GM18951 (cell line): ENCODE results near the gene TEX19.

Experiments
- POLR2A ChIP-seq: IDR thresholded peaks from 4 replicates; pipeline ENCODE4 v1.6.1; 2011; ENCODE audit warnings: mild to moderate bottlenecking; ENCODE audit not compliant: insufficient read length, insufficient read depth; ENCODE audit errors: extremely low read depth
- in situ Hi-C: fragments of 300-500 bp; cut with MboI; formaldehyde crosslinking; loops from one replicate; pipeline ENCODE4 v1.12.0; 2022; ENCODE audit warnings: low sequenced_read_pairs, mixed read lengths, inconsistent platforms; ENCODE audit not compliant: unreplicated experiment

Gene TEX19

GRCh38 chr17:82396601-82397435 lies 37.8 kb downstream of the TEX19 start:
- in situ Hi-C loops = no loop called here
- TF ChIP-seq POLR2A = no peak

- no peak for TF ChIP-seq POLR2A
These were observed 38.6 kb downstream of the TEX19 start for GRCh38 chr17:82397449-82398335.

GRCh38 chr17:82399041-82399441 lies 40.0 kb downstream of the TEX19 start:
- in situ Hi-C loops = no loop called here
- no peak for TF ChIP-seq POLR2A

More at GRCh38 chr17:82397449-82398335, 38.6 kb downstream of the TEX19 start:
- in situ Hi-C loops = no loop called here

GRCh38 chr17:82399601-82400101 lies 40.6 kb downstream of the TEX19 start:
- TF ChIP-seq POLR2A = no peak
- in situ Hi-C loops = no loop called here

- in situ Hi-C loops = no loop called here
- TF ChIP-seq POLR2A = no peak
These were observed 41.2 kb downstream of the TEX19 start for GRCh38 chr17:82400206-82400605.

GRCh38 chr17:82400830-82401229 lies 41.8 kb downstream of the TEX19 start:
- peak; percentile 41 for TF ChIP-seq POLR2A
- in situ Hi-C loops = no loop called here

- in situ Hi-C loops = no loop called here
- no peak for TF ChIP-seq POLR2A
These were observed 43.8 kb downstream of the TEX19 start for GRCh38 chr17:82402865-82403264.

- TF ChIP-seq POLR2A = no peak
- in situ Hi-C loops = no loop called here
These were observed 44.9 kb downstream of the TEX19 start for GRCh38 chr17:82403662-82404660.

- in situ Hi-C loops = loop anchor here (5.0 kb wide), 1 partner anchor 48 kb away; the partner anchor contains the start of gene TEX19
- no peak for TF ChIP-seq POLR2A
These were observed 46.0 kb downstream of the TEX19 start for GRCh38 chr17:82405051-82405450.

GRCh38 chr17:82406131-82406671 lies 47.2 kb downstream of the TEX19 start:
- in situ Hi-C loops = loop anchor here (5.0 kb wide), 1 partner anchor 49 kb away; the partner anchor contains the start of gene TEX19
- TF ChIP-seq POLR2A = no peak

- TF ChIP-seq POLR2A = no peak
These were observed 48.2 kb downstream of the TEX19 start for GRCh38 chr17:82407255-82407654.

More at GRCh38 chr17:82407255-82407654, 48.2 kb downstream of the TEX19 start:
- in situ Hi-C loops = loop anchor here (5.0 kb wide), 1 partner anchor 50 kb away; the partner anchor contains the start of gene TEX19
